GM12878 (cell line): ENCODE measurements around the gene SPINK4. TPM values are rescaled to one million over a fixed set of nuclear protein-coding genes. Genes with fewer than 3 reads are reported as not detected.

Experiments
- BCL3 ChIP-seq: IDR thresholded peaks from 2 replicates; pipeline ENCODE4 v1.6.1; 2011; ENCODE audit warnings: borderline replicate concordance, low read depth, mild to moderate bottlenecking, moderate library complexity, low read length; ENCODE audit not compliant: insufficient read depth, poor library complexity, severe bottlenecking
- CBX3 ChIP-seq: fragments of 200-600 bp; sonication (generic); IDR thresholded peaks from 2 replicates; pipeline ENCODE4 v1.6.1; 2016; ENCODE audit warnings: low read depth, borderline replicate concordance
- CEBPB ChIP-seq, 2 experiments: fragments of 150-350 bp in 1 of 2; IDR thresholded peaks; 2 replicates each; pipeline ENCODE4 v1.6.1; 2012 to 2014; ENCODE audit warnings: low read depth in 2 of 2, low read length in 2 of 2, borderline replicate concordance in 1 of 2, inconsistent platforms in 1 of 2
- CREM ChIP-seq: IDR thresholded peaks from 2 replicates; pipeline ENCODE4 v1.6.1; 2014; ENCODE audit warnings: antibody characterized with exemption, low read depth
- GABPA ChIP-seq: IDR thresholded peaks from 2 replicates; pipeline ENCODE4 v1.6.1; 2014; ENCODE audit warnings: antibody characterized with exemption, low read depth, mild to moderate bottlenecking, inconsistent platforms
- KAT2A ChIP-seq: conservative IDR thresholded peaks from 2 replicates; pipeline ENCODE4 v1.6.1; 2011; ENCODE audit warnings: low read depth, low read length; ENCODE audit not compliant: control insufficient read depth
- KLF5 ChIP-seq: fragments of 450-650 bp; IDR thresholded peaks from 2 replicates; pipeline ENCODE4 v1.6.1; 2014; ENCODE audit warnings: mild to moderate bottlenecking; ENCODE audit not compliant: partially characterized antibody
- MEF2B ChIP-seq: fragments of 450-650 bp; IDR thresholded peaks from 2 replicates; pipeline ENCODE4 v1.6.1; 2018; ENCODE audit warnings: mild to moderate bottlenecking, moderate library complexity; ENCODE audit not compliant: partially characterized antibody, poor library complexity, severe bottlenecking
- NKRF ChIP-seq: fragments of 450-650 bp; conservative IDR thresholded peaks from 2 replicates; pipeline ENCODE4 v1.6.1; 2017; ENCODE audit warnings: mild to moderate bottlenecking, moderate library complexity
- POLR2A ChIP-seq: IDR thresholded peaks from 2 replicates; pipeline ENCODE4 v1.6.1; 2011; ENCODE audit warnings: low read depth, mild to moderate bottlenecking, low read length
- SRF ChIP-seq, 2 experiments: IDR thresholded peaks; 2 replicates each; pipeline ENCODE4 v1.6.1; 2011; ENCODE audit warnings: low read depth in 2 of 2, low read length in 2 of 2, mild to moderate bottlenecking in 1 of 2, moderate library complexity in 1 of 2
- STAT1 ChIP-seq: fragments of 450-650 bp; conservative IDR thresholded peaks from 2 replicates; pipeline ENCODE4 v1.6.1; 2014; ENCODE audit warnings: antibody characterized with exemption, mild to moderate bottlenecking
- STAT3 ChIP-seq: IDR thresholded peaks from 2 replicates; pipeline ENCODE4 v1.6.1; 2011; ENCODE audit warnings: low read depth, low read length, improper control_type of control experiment
- TCF3 ChIP-seq: IDR thresholded peaks from 2 replicates; pipeline ENCODE4 v1.6.1; 2012; ENCODE audit warnings: low read depth, mild to moderate bottlenecking, low read length, borderline replicate concordance; ENCODE audit not compliant: insufficient read depth
- USF2 ChIP-seq: IDR thresholded peaks from 2 replicates; pipeline ENCODE4 v1.6.1; 2011; ENCODE audit warnings: low read depth, low read length, improper control_type of control experiment, borderline replicate concordance
- ZNF274 ChIP-seq: IDR thresholded peaks from one replicate; pipeline ENCODE4 v1.8.0; 2011; ENCODE audit not compliant: insufficient read length, insufficient read depth
- ZZZ3 ChIP-seq: IDR thresholded peaks from 2 replicates; pipeline ENCODE4 v1.6.1; 2011; ENCODE audit warnings: low read depth; ENCODE audit not compliant: control insufficient read depth, insufficient read length
- polyA plus RNA-seq, 11 experiments: library from polyadenylated mRNA; depleted of rRNA in 4 of 11; unstranded in 6 of 11; stranded (reverse) in 5 of 11; fragments of >200 nt; fragmentation: Nextera tagmentation in 4 of 11; fragmentation: Illumina TruSeq in 1 of 11; extraction: Ambion mirVana in 4 of 11; extraction: Trizol in 1 of 11; gene quantifications; 1 replicate in 1 of 11; 2 replicates in 10 of 11; pipeline versions ENCODE4 v1.2.1 to v1.2.3, GENCODE V29; 2011 to 2016; ENCODE audit warnings: inconsistent platforms in 2 of 11, missing spikeins in 2 of 11, low read depth in 1 of 11
- total RNA-seq, 4 experiments: library from RNA; depleted of rRNA in 3 of 4; stranded (reverse); fragments of >200 nt in 3 of 4; fragmentation: Illumina TruSeq in 1 of 4; extraction: Trizol in 1 of 4; gene quantifications; 2 replicates each; pipeline versions ENCODE4 v1.2.1 to v1.2.3, GENCODE V29; 2013 to 2021

SPINK4 gene
- total and polyA plus RNA-seq, 10 of the 15 experiments (the other 5 are each of a cell fraction or from before 2014, with no cell fraction given): not detected

- TF ChIP-seq NKRF (peak; percentile 91), BCL3 (no peak), KAT2A (no peak), ZNF274 (no peak), SRF (IDR thresholded peaks at IDR 0.05; ENCODE audit: low read depth in 2 of 2, low read length in 2 of 2) (peak in 1 of 2 experiments; percentile 48; a peak in 1 of 4 replicates), CBX3 (no peak), CEBPB (IDR thresholded peaks at IDR 0.05; ENCODE audit: borderline replicate concordance in 1 of 2, low read depth in 2 of 2, low read length in 2 of 2) (no peak), ZZZ3 (no peak), STAT3 (no peak), KLF5 (no peak), STAT1 (no peak), TCF3 (no peak), CREM (peak; percentile 44; the same call in 1 of the 2 replicates), POLR2A (peak; percentile 86), USF2 (no peak), MEF2B (no peak), GABPA (peak; percentile 88)
Measured at GRCh38 chr9:33264473-33265177, 24.7 kb downstream of the SPINK4 start, which contains the start of the genes BAG1 and CHMP5 (continued).
